ENCODE results near the gene SLC24A1. TPM values are rescaled to one million over a fixed set of nuclear protein-coding genes. Genes with fewer than 3 reads are reported as not detected.
A peak's percentile ranks its signal among the peaks of the same experiment; 100 is the strongest.

SLC24A1 gene
- total RNA-seq, 3 donors from 2014 or later (not counting 1 experiment from before 2014, with no cell fraction given): 6.9 to 12.5 (median 7.8) TPM

DNA sequence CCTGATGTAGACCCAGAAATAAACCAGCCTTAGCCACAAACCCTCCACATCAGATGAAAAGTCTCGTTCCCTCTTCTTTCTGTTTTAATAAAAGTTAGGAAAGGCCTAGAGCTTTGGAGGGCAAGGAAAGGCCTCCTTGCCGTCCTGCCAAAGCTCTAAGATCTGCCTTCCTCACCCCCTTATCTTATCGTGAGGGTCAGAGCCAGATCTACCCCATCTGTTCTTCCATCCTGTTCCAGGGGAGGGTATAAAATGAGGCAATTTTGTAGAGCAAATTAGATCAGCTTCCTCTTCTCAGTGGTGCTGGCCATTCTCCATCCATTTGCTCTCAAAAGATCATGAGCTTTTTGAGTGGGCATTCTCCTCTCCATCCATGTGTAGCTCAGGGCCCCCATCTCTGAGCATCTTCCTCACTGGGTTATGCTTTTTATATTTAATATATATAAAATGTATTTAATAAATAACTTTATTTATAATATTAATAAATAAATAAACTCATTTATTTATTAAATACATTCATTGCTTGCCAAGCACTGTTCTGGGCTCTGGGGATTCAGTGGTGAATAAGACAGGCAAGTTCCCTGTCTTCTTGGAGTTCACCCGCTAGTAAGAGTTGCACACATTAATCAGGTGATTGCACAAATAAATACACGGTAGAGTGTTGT is 2.0 kb upstream of the SLC24A1 start:
- no peaks in the 10 kb centered on the region for H3K9me3 Mint-ChIP-seq
- Histone ChIP-seq H3K36me3 (ENCODE audit: control insufficient read depth, insufficient read depth, low read length) (no peaks in the 10 kb centered on the region), H3K4me3 (ENCODE audit: low read length) (no peak overlapping the region), H3K27me3 (ENCODE audit: control insufficient read depth, insufficient read depth, low read length) (no peaks in the 10 kb centered on the region), H3K9me3 (ENCODE audit: control insufficient read depth, insufficient read depth, low read length) (no peaks in the 10 kb centered on the region), H3K27ac (ENCODE audit: low read length) (no peak overlapping the region), H3K4me1 (ENCODE audit: control insufficient read depth, insufficient read depth, low read length) (no peaks in the 10 kb centered on the region)
- DNase-seq (no peak), ATAC-seq (peak in 1 of 3 donors; percentile 64)
- TF ChIP-seq, protein P1, sequence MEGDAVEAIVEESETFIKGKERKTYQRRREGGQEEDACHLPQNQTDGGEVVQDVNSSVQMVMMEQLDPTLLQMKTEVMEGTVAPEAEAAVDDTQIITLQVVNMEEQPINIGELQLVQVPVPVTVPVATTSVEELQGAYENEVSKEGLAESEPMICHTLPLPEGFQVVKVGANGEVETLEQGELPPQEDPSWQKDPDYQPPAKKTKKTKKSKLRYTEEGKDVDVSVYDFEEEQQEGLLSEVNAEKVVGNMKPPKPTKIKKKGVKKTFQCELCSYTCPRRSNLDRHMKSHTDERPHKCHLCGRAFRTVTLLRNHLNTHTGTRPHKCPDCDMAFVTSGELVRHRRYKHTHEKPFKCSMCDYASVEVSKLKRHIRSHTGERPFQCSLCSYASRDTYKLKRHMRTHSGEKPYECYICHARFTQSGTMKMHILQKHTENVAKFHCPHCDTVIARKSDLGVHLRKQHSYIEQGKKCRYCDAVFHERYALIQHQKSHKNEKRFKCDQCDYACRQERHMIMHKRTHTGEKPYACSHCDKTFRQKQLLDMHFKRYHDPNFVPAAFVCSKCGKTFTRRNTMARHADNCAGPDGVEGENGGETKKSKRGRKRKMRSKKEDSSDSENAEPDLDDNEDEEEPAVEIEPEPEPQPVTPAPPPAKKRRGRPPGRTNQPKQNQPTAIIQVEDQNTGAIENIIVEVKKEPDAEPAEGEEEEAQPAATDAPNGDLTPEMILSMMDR (IDR thresholded peaks at IDR 0.05): no peak
- no peak overlapping the region for H3K4me3 Mint-ChIP-seq
- H3K27ac Mint-ChIP-seq: no peak overlapping the region
- no peaks in the 10 kb centered on the region for H3K27me3 Mint-ChIP-seq (ENCODE audit: low read depth in 2 of 2)
- H3K36me3 Mint-ChIP-seq: no peaks in the 10 kb centered on the region
- no peaks in the 10 kb centered on the region for H3K4me1 Mint-ChIP-seq
- intact Hi-C loops (cut with micrococcal nuclease): no loop called here
- WGBS (ENCODE audit: insufficient coverage): 90% methylated on average over 2 of the region's 5 CpGs

DNA sequence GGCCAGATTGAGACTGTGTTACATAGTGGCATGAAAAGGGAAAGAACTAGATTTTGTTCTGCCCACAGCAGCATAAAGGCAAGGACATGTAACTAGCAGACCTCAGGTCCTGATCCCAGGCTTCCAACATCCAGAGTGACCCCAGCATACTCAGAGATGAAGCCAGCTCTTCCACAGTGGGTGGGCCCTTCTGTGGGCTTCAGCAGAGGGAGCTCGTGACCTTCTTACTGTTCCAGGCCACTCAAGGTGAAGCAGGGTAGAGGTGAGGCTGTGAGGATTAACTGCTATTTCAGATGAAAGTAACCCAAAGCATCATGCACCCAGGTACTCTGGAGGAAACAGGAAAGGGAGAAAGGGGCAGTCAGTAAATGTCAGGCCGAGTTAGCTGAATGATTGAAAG is 905 bp upstream of the SLC24A1 start:
- Histone ChIP-seq H3K4me3 (ENCODE audit: low read length) (no peak overlapping the region), H3K4me1 (ENCODE audit: control insufficient read depth, insufficient read depth, low read length) (no peaks in the 10 kb centered on the region), H3K9me3 (ENCODE audit: control insufficient read depth, insufficient read depth, low read length) (no peaks in the 10 kb centered on the region), H3K27me3 (ENCODE audit: control insufficient read depth, insufficient read depth, low read length) (no peaks in the 10 kb centered on the region), H3K36me3 (ENCODE audit: control insufficient read depth, insufficient read depth, low read length) (peaks cover 6% of the 10 kb centered on the region), H3K27ac (ENCODE audit: low read length) (no peak overlapping the region)
- intact Hi-C loops (cut with micrococcal nuclease): no loop called here
- Mint-ChIP-seq H3K4me3 (no peak overlapping the region), H3K27me3 (ENCODE audit: low read depth in 2 of 2) (no peaks in the 10 kb centered on the region), H3K9me3 (no peaks in the 10 kb centered on the region), H3K27ac (no peak overlapping the region), H3K4me1 (no peaks in the 10 kb centered on the region), H3K36me3 (no peaks in the 10 kb centered on the region)
- no peak for ATAC-seq
- TF ChIP-seq, protein P1 (IDR thresholded peaks at IDR 0.05): no peak
- 87% methylated on average over 2 of the region's 2 CpGs for WGBS (ENCODE audit: insufficient coverage)
- no peak for DNase-seq

DNA sequence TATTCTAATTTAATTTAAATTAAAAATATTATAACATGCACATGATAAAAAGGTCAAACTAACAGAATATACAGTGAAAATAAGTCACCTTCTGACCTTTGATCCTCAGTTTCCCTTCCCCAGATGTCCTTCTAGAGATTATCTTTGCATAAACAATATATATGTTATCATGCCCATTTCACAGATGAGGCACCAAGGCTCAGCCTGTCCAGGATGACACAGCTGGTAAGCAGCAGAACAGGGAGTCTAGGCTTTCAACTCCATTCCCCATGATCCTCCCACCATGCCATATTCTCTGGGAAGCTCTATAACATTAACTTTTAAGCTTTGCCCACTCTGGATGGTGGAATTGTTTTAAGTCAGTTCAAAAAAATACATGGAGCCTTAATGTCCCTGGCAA is 1.4 kb downstream of the SLC24A1 start:
- Mint-ChIP-seq H3K4me1 (no peaks in the 10 kb centered on the region), H3K27ac (no peak overlapping the region), H3K4me3 (no peak overlapping the region), H3K36me3 (no peaks in the 10 kb centered on the region), H3K9me3 (no peaks in the 10 kb centered on the region), H3K27me3 (ENCODE audit: low read depth in 2 of 2) (no peaks in the 10 kb centered on the region)
- intact Hi-C loops (cut with micrococcal nuclease): no loop called here
- ATAC-seq (no peak), DNase-seq (no peak)
- Histone ChIP-seq H3K27ac (ENCODE audit: low read length) (no peak overlapping the region), H3K9me3 (ENCODE audit: control insufficient read depth, insufficient read depth, low read length) (no peaks in the 10 kb centered on the region), H3K27me3 (ENCODE audit: control insufficient read depth, insufficient read depth, low read length) (no peaks in the 10 kb centered on the region), H3K4me3 (ENCODE audit: low read length) (no peak overlapping the region), H3K36me3 (ENCODE audit: control insufficient read depth, insufficient read depth, low read length) (peaks cover 7% of the 10 kb centered on the region), H3K4me1 (ENCODE audit: control insufficient read depth, insufficient read depth, low read length) (no peaks in the 10 kb centered on the region)
- TF ChIP-seq, protein P1 (IDR thresholded peaks at IDR 0.05): no peak

DNA sequence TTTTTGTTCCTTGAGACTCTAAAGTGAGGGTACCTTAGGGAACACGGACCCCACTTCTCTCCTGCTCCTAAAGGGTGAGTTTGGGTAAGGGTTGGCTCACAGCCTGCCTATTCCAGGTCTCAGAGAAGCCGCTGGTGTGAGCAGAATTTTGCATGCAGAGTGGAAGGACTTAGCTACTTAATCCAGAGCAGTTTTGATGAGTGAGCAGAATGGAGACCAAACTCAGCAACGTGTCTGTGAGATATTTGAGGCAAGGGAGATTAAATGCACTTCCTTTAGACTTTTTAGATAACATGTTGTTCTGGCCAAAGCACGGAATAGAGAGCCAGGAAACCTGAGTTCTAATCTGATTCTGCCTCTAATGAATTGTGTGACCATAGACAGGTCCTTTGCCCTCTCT is 5.1 kb downstream of the SLC24A1 start:
- Histone ChIP-seq H3K4me3 (ENCODE audit: low read length) (no peak overlapping the region), H3K27ac (ENCODE audit: low read length) (no peak overlapping the region), H3K36me3 (ENCODE audit: control insufficient read depth, insufficient read depth, low read length) (peaks cover 7% of the 10 kb centered on the region), H3K9me3 (ENCODE audit: control insufficient read depth, insufficient read depth, low read length) (no peaks in the 10 kb centered on the region), H3K4me1 (ENCODE audit: control insufficient read depth, insufficient read depth, low read length) (no peaks in the 10 kb centered on the region), H3K27me3 (ENCODE audit: control insufficient read depth, insufficient read depth, low read length) (no peaks in the 10 kb centered on the region)
- WGBS (ENCODE audit: insufficient coverage): 88% methylated on average over 4 of the region's 4 CpGs
- intact Hi-C loops (cut with micrococcal nuclease): no loop called here
- Mint-ChIP-seq H3K27ac (no peak overlapping the region), H3K36me3 (no peaks in the 10 kb centered on the region), H3K27me3 (ENCODE audit: low read depth in 2 of 2) (no peaks in the 10 kb centered on the region), H3K4me1 (peaks cover 0 to 6% of the 10 kb centered on the region in 2 donors), H3K9me3 (no peaks in the 10 kb centered on the region), H3K4me3 (no peak overlapping the region)
- TF ChIP-seq, protein P1 (IDR thresholded peaks at IDR 0.05): no peak
- ATAC-seq (no peak), DNase-seq (no peak)

Data from natural killer cell (primary cell).